GM21576 (cell line): ENCODE data around the gene ALDH1A1.

Source experiments
- ATAC-seq: cut with Tn5 transposase; IDR thresholded peaks from one replicate; pipeline ENCODE4 v1.9.1; 2021; ENCODE audit warnings: mild to moderate bottlenecking, moderate library complexity; ENCODE audit not compliant: unreplicated experiment

Gene ALDH1A1

GRCh38 chr9:72952914-72953313, at the start of gene ALDH1A1:
TSS of gene ALDH1A1 (minus strand) at chr9:72953053. CDS start at chr9:72953000, 53 bp downstream.
- no peak for ATAC-seq

- no peak for ATAC-seq
Observed at GRCh38 chr9:73001860-73002259, 49.0 kb upstream of the ALDH1A1 start.

- no peak for ATAC-seq
Observed at GRCh38 chr9:72998363-72998762, 45.5 kb upstream of the ALDH1A1 start.

- no peak for ATAC-seq
Observed at GRCh38 chr9:72997387-72997995, 44.6 kb upstream of the ALDH1A1 start.

- no peak for ATAC-seq
Observed at GRCh38 chr9:72996684-72997314, 43.9 kb upstream of the ALDH1A1 start.

- ATAC-seq, result no peak
Observed at GRCh38 chr9:72996114-72996513, 43.3 kb upstream of the ALDH1A1 start.

- ATAC-seq, result no peak
Observed at GRCh38 chr9:72995131-72996024, 42.5 kb upstream of the ALDH1A1 start.

- ATAC-seq, result no peak
Observed at GRCh38 chr9:72991772-72992171, 38.9 kb upstream of the ALDH1A1 start.

- ATAC-seq, result no peak
Observed at GRCh38 chr9:72990397-72991182, 37.7 kb upstream of the ALDH1A1 start.

- ATAC-seq, result no peak
Observed at GRCh38 chr9:72986522-72987116, 33.8 kb upstream of the ALDH1A1 start.

GRCh38 chr9:72985746-72986145, 32.9 kb upstream of the ALDH1A1 start:
- ATAC-seq, result no peak

GRCh38 chr9:72984991-72985390, 32.1 kb upstream of the ALDH1A1 start:
- no peak for ATAC-seq

- ATAC-seq, result no peak
Observed at GRCh38 chr9:72984226-72984947, 31.5 kb upstream of the ALDH1A1 start.

GRCh38 chr9:72983512-72984225, 30.8 kb upstream of the ALDH1A1 start:
- ATAC-seq, result no peak

- ATAC-seq, result no peak
Observed at GRCh38 chr9:72983056-72983455, 30.2 kb upstream of the ALDH1A1 start.

GRCh38 chr9:72982146-72982799, 29.4 kb upstream of the ALDH1A1 start:
- ATAC-seq, result no peak

GRCh38 chr9:72981433-72981832, 28.6 kb upstream of the ALDH1A1 start:
- no peak for ATAC-seq

GRCh38 chr9:72980600-72981265, 27.9 kb upstream of the ALDH1A1 start:
- no peak for ATAC-seq
